Hepatocyte (in vitro differentiated cells): ENCODE results near the gene NPM3. TPM values are rescaled to one million over a fixed set of nuclear protein-coding genes. Genes with fewer than 3 reads are reported as not detected.

ENCODE experiments used
- DNase-seq: peaks from one replicate; pipeline ENCODE4 v3.0.0-alpha.2; 2016; ENCODE audit warnings: low spot score
- H2AFZ ChIP-seq: fragments of 200-600 bp; sonication (generic); 2 replicates; pipeline ENCODE4 v1.6.0; 2016; ENCODE audit warnings: antibody characterized with exemption, mild to moderate bottlenecking
- H3K27ac ChIP-seq: fragments of 200-600 bp; sonication (generic); 2 replicates; pipeline ENCODE4 v1.5.1; 2016; ENCODE audit warnings: mild to moderate bottlenecking
- H3K27me3 ChIP-seq: fragments of 200-600 bp; sonication (generic); 2 replicates; pipeline ENCODE4 v1.6.1; 2016
- H3K36me3 ChIP-seq: fragments of 200-600 bp; sonication (generic); replicated peaks from 2 replicates; pipeline ENCODE4 v1.5.1; 2016; ENCODE audit warnings: low read depth; ENCODE audit not compliant: insufficient read depth
- H3K4me1 ChIP-seq: fragments of 200-600 bp; sonication (generic); 2 replicates; pipeline ENCODE4 v1.5.1; 2016; ENCODE audit warnings: mild to moderate bottlenecking, moderate library complexity; ENCODE audit not compliant: insufficient read depth
- H3K4me2 ChIP-seq: fragments of 200-600 bp; sonication (generic); 2 replicates; pipeline ENCODE4 v1.6.0; 2016
- H3K4me3 ChIP-seq: fragments of 200-600 bp; sonication (generic); 2 replicates; pipeline ENCODE4 v1.5.1; 2016; ENCODE audit warnings: mild to moderate bottlenecking
- H3K79me2 ChIP-seq: fragments of 200-600 bp; sonication (generic); 2 replicates; pipeline ENCODE4 v1.6.0; 2017; ENCODE audit warnings: mild to moderate bottlenecking
- H3K9me2 ChIP-seq: fragments of 200-600 bp; sonication (generic); replicated peaks from 2 replicates; pipeline ENCODE4 v1.6.0; 2017; ENCODE audit warnings: mild to moderate bottlenecking; ENCODE audit not compliant: insufficient read depth
- H3K9me3 ChIP-seq: fragments of 200-600 bp; sonication (generic); 2 replicates; pipeline ENCODE4 v1.5.1; 2016; ENCODE audit warnings: low read depth, mild to moderate bottlenecking
- H4K20me1 ChIP-seq: fragments of 200-600 bp; sonication (generic); 2 replicates; pipeline ENCODE4 v1.6.0; 2016; ENCODE audit warnings: mild to moderate bottlenecking; ENCODE audit not compliant: insufficient read depth, poor library complexity, severe bottlenecking
- EZH2 ChIP-seq: fragments of 200-600 bp; sonication (generic); IDR thresholded peaks from 2 replicates; pipeline ENCODE4 v1.6.1; 2016; ENCODE audit warnings: antibody characterized with exemption, mild to moderate bottlenecking, borderline replicate concordance
- EZH2phosphoT487 ChIP-seq: fragments of 200-600 bp; sonication (generic); IDR thresholded peaks from one replicate; pipeline ENCODE4 v1.6.1; 2018; ENCODE audit warnings: antibody characterized with exemption, mild to moderate bottlenecking, low read depth, moderate library complexity; ENCODE audit not compliant: unreplicated experiment, severe bottlenecking
- WGBS: methylation state at CpG from one replicate; pipeline ENCODE4 v1.1.6; 2016; ENCODE audit warnings: low lambda C conversion rate; ENCODE audit errors: missing lambda C conversion rate; 5-methylcytosine and 5-hydroxymethylcytosine counted together
- polyA plus RNA-seq: library from polyadenylated mRNA; unstranded; fragments of >200 nt; fragmentation: Nextera tagmentation; extraction: Ambion mirVana; gene quantifications from 2 replicates; pipeline ENCODE4 v1.2.1, GENCODE V29; 2016
- total RNA-seq: library from RNA; depleted of rRNA; stranded (reverse); fragments of >200 nt; gene quantifications from 2 replicates; pipeline ENCODE4 v1.2.3, GENCODE V29; 2014
- TF ChIP-seq, protein P1 (sequence below): fragments of 200-600 bp; sonication (generic); IDR thresholded peaks from 2 replicates; pipeline ENCODE4 v1.5.1; 2016; ENCODE audit warnings: antibody characterized with exemption, mild to moderate bottlenecking; ENCODE audit not compliant: poor library complexity

The NPM3 gene
- total and polyA plus RNA-seq, 2 experiments from 2014 or later, result 5.1 to 69.4 TPM

DNA sequence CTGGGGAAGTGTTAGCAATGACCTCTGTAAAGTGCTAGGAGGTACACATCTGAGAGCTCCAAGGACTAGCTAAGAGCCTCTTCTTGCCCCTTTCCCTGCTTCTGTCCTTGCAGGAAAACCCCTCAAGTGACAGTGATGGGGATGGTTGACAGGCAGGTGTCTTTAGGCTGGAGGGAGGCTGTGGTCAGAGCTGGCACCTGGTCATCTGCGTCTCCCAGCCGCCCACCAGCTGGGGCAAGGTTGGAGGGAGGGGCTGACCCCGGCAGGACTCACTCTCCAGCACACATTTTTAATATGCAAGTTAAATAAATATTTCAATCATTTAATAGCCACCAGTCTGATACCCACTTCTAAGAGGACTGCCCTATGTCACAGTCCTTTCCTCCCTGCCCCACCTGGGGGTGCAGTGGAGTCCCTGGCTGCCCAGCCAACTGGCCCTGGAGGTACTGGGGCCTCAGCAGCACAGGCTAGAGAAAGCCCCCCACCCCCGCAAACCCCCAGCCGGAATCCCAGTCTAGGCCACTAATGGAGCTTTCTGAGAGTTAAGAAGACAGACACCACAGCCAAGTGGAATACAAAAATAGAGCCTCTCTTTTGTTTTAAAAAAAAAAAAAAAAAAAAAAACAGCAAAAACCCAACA is 13.6 kb downstream of the NPM3 start:
- H2AFZ ChIP-seq, result no peak overlapping the region
- no peaks in the 10 kb centered on the region for H3K9me3 ChIP-seq
- DNase-seq, result no peak
- H3K27ac ChIP-seq, result no peak overlapping the region
- H3K27me3 ChIP-seq, result peaks cover 74% of the 10 kb centered on the region
- no peaks in the 10 kb centered on the region for H3K9me2 ChIP-seq
- no peak overlapping the region for H3K4me2 ChIP-seq
- no peaks in the 10 kb centered on the region for H3K4me1 ChIP-seq
- no peak overlapping the region for H3K4me3 ChIP-seq
- no peak for TF ChIP-seq EZH2
- TF ChIP-seq, protein P1, sequence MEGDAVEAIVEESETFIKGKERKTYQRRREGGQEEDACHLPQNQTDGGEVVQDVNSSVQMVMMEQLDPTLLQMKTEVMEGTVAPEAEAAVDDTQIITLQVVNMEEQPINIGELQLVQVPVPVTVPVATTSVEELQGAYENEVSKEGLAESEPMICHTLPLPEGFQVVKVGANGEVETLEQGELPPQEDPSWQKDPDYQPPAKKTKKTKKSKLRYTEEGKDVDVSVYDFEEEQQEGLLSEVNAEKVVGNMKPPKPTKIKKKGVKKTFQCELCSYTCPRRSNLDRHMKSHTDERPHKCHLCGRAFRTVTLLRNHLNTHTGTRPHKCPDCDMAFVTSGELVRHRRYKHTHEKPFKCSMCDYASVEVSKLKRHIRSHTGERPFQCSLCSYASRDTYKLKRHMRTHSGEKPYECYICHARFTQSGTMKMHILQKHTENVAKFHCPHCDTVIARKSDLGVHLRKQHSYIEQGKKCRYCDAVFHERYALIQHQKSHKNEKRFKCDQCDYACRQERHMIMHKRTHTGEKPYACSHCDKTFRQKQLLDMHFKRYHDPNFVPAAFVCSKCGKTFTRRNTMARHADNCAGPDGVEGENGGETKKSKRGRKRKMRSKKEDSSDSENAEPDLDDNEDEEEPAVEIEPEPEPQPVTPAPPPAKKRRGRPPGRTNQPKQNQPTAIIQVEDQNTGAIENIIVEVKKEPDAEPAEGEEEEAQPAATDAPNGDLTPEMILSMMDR, result no peak
- no peak for TF ChIP-seq EZH2phosphoT487
- 95% methylated on average over 5 of the region's 5 CpGs for WGBS
- H4K20me1 ChIP-seq, result no peaks in the 10 kb centered on the region
- no peaks in the 10 kb centered on the region for H3K36me3 ChIP-seq
- no peaks in the 10 kb centered on the region for H3K79me2 ChIP-seq

DNA sequence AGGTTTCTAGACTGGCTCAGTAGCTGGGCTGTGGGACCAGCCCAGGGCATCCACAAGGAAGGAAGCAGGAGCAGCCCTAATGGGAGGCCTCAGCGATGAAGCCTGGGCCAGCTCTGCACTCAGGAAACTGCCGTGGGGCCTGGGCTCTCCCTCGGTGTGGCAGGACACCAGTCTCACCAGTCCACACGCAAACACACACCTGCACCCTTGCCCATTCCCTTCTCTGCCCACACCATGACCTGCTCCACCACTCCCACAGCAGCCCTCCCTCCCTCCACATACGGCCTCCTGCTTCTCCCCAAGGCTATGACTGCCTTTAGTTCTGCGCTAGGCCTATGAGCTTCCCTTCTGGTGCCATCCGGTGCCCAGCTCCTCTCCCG is 14.5 kb downstream of the NPM3 start:
- no peaks in the 10 kb centered on the region for H3K79me2 ChIP-seq
- WGBS, result 94% methylated on average over 8 of the region's 8 CpGs
- TF ChIP-seq EZH2phosphoT487 (no peak), EZH2 (no peak)
- TF ChIP-seq, protein P1, result no peak
- DNase-seq, result no peak
- peaks cover 65% of the 10 kb centered on the region for H3K27me3 ChIP-seq
- no peaks in the 10 kb centered on the region for H4K20me1 ChIP-seq
- H3K9me2 ChIP-seq, result no peaks in the 10 kb centered on the region
- H3K9me3 ChIP-seq, result no peaks in the 10 kb centered on the region
- H3K4me2 ChIP-seq, result no peak overlapping the region
- H3K4me1 ChIP-seq, result no peaks in the 10 kb centered on the region
- H3K36me3 ChIP-seq, result no peaks in the 10 kb centered on the region
- no peak overlapping the region for H3K27ac ChIP-seq
- no peak overlapping the region for H2AFZ ChIP-seq
- no peak overlapping the region for H3K4me3 ChIP-seq

DNA sequence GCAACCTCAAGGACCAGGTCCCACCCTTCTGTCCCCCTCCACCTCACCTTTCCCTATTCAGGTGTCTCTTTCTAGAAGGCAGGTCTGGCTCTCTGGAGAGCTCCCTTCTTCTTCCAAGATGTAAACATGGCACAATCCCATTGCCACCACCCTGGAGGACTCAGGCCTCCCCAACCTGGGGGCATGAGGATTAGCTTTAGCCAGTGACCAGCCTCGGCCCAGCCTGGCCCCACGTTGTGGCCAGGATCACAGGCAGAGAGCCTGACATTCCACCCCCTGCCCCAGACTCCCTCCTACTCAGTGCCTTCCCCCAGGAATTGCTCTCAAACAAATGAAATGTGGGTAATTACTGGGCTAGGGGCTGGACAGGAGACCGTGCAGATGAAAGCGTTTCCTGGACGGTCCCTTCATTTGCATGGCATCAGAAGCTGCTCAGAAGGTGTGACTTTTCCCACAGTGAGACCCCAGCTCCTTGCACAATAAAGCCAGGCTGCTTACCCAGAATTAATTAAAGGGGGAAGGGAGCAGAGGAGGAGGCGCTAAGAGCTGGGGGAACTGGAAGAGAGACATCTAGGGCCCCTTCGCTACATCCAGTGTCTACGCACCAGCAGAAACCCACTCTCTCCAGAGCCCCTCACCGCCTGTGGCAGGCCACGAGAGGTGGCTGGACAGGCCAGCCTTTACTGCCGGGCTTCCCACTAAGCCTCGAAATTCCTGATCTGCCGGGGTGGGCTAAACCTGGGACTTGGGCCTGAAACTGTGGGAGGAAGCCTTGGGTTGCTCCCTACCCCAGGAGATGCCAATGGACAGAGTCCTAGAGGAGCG is 15.1 kb downstream of the NPM3 start:
- Histone ChIP-seq H3K9me3 (no peaks in the 10 kb centered on the region), H3K36me3 (no peaks in the 10 kb centered on the region), H3K27ac (no peak overlapping the region), H3K9me2 (no peaks in the 10 kb centered on the region), H3K79me2 (no peaks in the 10 kb centered on the region), H3K4me1 (no peaks in the 10 kb centered on the region), H2AFZ (no peak overlapping the region), H3K4me2 (no peak overlapping the region), H3K4me3 (no peak overlapping the region), H3K27me3 (peaks cover 59% of the 10 kb centered on the region), H4K20me1 (no peaks in the 10 kb centered on the region)
- WGBS, result 72% methylated on average over 14 of the region's 14 CpGs
- no peak for DNase-seq
- TF ChIP-seq EZH2phosphoT487, result no peak
- TF ChIP-seq, protein P1, result no peak
- TF ChIP-seq EZH2, result no peak
